A549 treated with CORT108297 at 1 μM for 4 hours (cell line): Measurements from ENCODE around the gene AIPL1. TPM values are rescaled to one million over a fixed set of nuclear protein-coding genes. Genes with fewer than 3 reads are reported as not detected.

Experiments used
- total RNA-seq: library from RNA; stranded (reverse); fragments of 200-300 nt; extraction: Qiagen RNA extraction; gene quantifications from 5 replicates; pipeline ENCODE4 v1.2.3, GENCODE V29; 2022

The AIPL1 gene, protein sequence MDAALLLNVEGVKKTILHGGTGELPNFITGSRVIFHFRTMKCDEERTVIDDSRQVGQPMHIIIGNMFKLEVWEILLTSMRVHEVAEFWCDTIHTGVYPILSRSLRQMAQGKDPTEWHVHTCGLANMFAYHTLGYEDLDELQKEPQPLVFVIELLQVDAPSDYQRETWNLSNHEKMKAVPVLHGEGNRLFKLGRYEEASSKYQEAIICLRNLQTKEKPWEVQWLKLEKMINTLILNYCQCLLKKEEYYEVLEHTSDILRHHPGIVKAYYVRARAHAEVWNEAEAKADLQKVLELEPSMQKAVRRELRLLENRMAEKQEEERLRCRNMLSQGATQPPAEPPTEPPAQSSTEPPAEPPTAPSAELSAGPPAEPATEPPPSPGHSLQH
- total RNA-seq: not detected in 5 replicates

DNA sequence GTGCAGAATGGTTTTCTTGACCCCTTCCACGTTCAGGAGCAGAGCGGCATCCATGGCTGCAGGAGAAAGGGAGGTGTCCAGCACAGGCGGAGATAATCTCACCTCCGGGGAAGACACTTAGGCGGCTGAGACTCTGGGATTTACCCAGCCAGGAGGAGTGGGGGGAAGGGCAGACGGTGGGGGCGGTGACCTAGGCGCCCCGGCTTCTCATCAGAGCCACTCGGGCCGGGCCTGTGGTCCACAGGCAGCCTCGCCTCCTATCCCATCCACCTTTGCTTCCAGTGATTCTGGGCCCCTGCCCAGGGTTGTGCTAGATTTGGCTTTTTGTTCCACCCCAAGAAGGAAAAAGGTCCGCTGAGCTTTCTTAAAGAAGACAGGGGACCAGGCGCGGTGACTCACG lies at the start of gene AIPL1:
Gene AIPL1, minus strand, starts transcription at position 71 of the 400 bp plus-strand sequence. Its CDS starts 17 bp downstream, at position 54.

DNA sequence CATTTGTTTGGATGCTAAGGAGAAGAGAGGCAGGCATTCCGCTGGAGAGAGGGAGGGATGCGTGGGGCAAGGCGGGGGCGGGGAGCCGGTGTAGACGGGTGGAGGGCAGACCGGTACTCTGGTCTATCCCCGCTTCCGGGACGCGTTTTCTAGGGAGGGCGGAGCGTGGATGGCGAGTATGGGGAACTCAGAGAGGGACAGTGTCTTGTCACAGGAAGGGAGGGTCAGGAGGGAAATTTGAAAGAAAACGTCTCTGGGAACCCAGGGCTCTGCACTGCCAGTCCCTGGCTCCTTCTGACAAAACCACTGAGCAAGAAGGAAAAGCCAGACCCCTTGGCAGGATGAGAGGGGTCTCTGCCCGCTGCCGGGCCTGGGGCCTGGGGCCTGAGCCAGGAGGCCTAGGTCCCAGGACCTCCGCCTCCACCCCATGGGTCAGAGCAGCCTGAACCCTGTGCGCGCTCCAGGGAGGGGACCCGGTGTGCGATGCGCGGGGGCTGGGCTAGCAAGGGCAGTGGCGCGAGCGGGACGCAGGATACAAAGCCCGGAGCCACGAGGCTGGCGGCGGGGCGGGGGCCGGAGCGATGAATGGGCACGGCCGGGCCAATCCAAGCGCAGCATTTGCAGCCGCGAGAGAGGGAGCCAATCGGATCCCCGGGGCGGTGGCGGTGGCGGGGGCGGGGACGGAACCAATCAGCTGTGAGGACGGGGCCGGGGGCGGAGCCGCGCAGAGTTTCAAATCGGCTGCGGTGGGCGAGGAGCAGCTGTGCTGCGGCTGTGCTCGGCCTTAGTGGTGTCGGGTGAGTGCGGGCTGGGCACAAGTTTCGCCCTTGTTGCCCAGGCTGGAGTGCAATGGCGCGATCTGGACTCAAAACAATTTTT lies 9.0 kb upstream of the AIPL1 start, which contains the start of gene PIMREG:
Gene PIMREG, plus strand, starts transcription at position 764 of the 879 bp plus-strand sequence. CDS start 656 bp downstream, outside the sequence.

Other genes starting within 250 kb of the AIPL1 start
- gene PIMREG, start 9.3 kb upstream of the AIPL1 start, total RNA-seq: 35.0 to 53.2 TPM (median 46.2 TPM) in 5 replicates
- gene PITPNM3, start 121.4 kb upstream of the AIPL1 start, total RNA-seq: 1.4 to 2.7 TPM (median 2.0 TPM) in 5 replicates
- gene KIAA0753, start 205.6 kb upstream of the AIPL1 start, total RNA-seq: 18.9 to 20.5 TPM (median 19.5 TPM) in 5 replicates
- gene TXNDC17, start 205.9 kb upstream of the AIPL1 start, total RNA-seq: 406 to 462 TPM (median 437 TPM) in 5 replicates
- 21.4 to 40.1 TPM (median 30.8 TPM) in 5 replicates for gene MED31, start 216.5 kb upstream of the AIPL1 start, total RNA-seq
- 2.4 to 3.3 TPM (median 3.0 TPM) in 5 replicates for gene C17orf100, start 216.6 kb upstream of the AIPL1 start, total RNA-seq